Adrenal gland (tissue), 5 donors: ENCODE measurements around the gene ATP6AP1.
A peak's percentile ranks its signal among the peaks of the same experiment; 100 is the strongest.

ENCODE experiments used
- POLR2A ChIP-seq, 2 donors: fragments of 450-650 bp; IDR thresholded peaks; one replicate each; pipeline ENCODE4 v1.6.1; 2017; ENCODE audit warnings: antibody characterized with exemption in 2 of 2, mild to moderate bottlenecking in 2 of 2, moderate library complexity in 1 of 2
- TF ChIP-seq, protein P1 (sequence below), 6 experiments: fragments of 450-650 bp in 4 of 6; fragments of 200-600 bp in 2 of 6; sonication (generic) in 1 of 6; IDR thresholded peaks; 1 replicate in 5 of 6; 2 replicates in 1 of 6; pipeline versions ENCODE4 v1.5.1 to v1.8.0; 2016 to 2021; ENCODE audit warnings: antibody characterized with exemption in 6 of 6, mild to moderate bottlenecking in 2 of 6, moderate library complexity in 1 of 6
- donor health status: DM: no; HTN: no; CAD: no.

DNA sequence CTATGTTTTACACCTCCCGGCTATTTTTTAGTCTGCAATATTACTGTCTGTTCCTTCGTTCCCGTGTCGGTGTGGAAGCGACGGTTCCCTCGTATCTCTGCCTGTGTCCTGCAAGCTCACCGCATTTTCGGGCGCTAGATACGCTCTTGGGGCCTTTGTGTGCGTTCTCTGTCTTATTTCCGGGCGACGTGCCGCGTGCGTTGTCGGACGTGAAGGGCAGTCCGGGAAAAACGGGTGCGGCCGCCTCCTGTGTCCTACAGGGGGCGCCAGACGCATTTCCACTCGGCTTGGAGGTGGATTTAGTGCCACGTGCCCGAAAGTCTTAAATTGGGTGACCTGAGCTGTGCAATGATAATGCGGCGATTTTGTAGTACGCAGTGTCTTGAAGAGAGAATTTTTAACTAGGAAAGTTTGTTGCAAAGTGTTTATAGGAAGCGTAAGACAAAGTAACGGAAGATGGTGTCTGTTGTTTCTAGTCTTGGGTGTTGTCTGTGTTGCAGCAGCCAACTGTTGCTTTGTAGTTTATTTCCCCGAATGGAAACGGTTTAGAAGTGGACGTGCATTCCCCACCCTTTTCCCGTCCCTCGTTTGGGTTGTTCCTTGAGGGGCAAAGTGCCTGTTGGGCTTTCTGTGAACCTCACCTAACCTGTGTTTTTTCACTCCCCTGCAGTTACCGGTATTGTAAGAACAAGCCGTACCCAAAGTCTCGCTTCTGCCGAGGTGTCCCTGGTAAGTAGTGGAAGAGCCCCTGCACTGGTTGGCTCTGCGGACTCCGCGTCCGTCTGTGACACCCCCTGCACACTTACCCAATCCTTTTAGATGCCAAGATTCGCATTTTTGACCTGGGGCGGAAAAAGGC lies 29.6 kb upstream of the ATP6AP1 start:
- TF ChIP-seq, protein P1, sequence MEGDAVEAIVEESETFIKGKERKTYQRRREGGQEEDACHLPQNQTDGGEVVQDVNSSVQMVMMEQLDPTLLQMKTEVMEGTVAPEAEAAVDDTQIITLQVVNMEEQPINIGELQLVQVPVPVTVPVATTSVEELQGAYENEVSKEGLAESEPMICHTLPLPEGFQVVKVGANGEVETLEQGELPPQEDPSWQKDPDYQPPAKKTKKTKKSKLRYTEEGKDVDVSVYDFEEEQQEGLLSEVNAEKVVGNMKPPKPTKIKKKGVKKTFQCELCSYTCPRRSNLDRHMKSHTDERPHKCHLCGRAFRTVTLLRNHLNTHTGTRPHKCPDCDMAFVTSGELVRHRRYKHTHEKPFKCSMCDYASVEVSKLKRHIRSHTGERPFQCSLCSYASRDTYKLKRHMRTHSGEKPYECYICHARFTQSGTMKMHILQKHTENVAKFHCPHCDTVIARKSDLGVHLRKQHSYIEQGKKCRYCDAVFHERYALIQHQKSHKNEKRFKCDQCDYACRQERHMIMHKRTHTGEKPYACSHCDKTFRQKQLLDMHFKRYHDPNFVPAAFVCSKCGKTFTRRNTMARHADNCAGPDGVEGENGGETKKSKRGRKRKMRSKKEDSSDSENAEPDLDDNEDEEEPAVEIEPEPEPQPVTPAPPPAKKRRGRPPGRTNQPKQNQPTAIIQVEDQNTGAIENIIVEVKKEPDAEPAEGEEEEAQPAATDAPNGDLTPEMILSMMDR (IDR thresholded peaks at IDR 0.05) = peak; percentile 52 to 85 (median 78)
- no peak for TF ChIP-seq POLR2A (IDR thresholded peaks at IDR 0.05)
